ENCODE data around the gene STX8.
"Not testable (repeated sequence)": the region's sequence is repeated elsewhere in the genome, so short reads cannot be mapped to it uniquely, and the experiment has no call there.

Gene STX8

DNA sequence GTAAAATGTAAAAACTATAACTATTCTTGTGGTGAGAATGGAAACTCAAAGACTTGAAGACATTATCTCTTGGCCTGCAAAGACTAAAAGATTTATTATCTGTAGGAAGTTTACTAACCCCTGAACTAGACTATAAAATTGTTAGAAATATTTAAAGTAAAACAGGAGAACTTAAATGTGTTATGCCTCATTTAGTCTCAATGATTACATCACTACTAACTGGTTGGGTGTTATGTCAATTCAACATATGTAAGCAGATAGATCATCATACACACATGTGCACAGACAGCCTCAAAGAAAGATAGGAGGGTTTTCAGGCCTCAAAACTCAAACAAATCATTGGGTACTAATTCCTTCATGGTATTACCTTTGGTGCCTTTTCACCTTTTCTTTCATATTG is 7.6 kb downstream of the STX8 start:
- ATAC-seq (ENCODE audit: insufficient read depth, low read depth) (no peak), DNase-seq (no peak)
- Histone ChIP-seq H3K27me3 (ENCODE audit: insufficient read depth, low read length, poor library complexity) (no peaks in the 10 kb centered on the region), H3K4me1 (ENCODE audit: insufficient read depth, low read length) (peaks cover 20% of the 10 kb centered on the region), H3K79me2 (ENCODE audit: insufficient read depth, low read length) (no peaks in the 10 kb centered on the region), H4K20me1 (ENCODE audit: insufficient read depth, low read length) (0 out of 2 replicates have a peak, but pooled peaks cover 3% of the 10 kb centered on the region), H3K36me3 (ENCODE audit: insufficient read depth, low read length) (peaks cover 16% of the 10 kb centered on the region; the same call in 1 of the 2 replicates), H3K27ac (ENCODE audit: low read length) (no peak overlapping the region), H3K4me3 (ENCODE audit: low read depth in 1 of 2, low read length in 2 of 2) (no peak overlapping the region), H3K9ac (ENCODE audit: low read depth, low read length) (no peak overlapping the region), H2AFZ (ENCODE audit: low read depth, low read length) (no peak overlapping the region), H3K9me3 (ENCODE audit: insufficient read depth, low read length, severe bottlenecking) (no peaks in the 10 kb centered on the region), H3K4me2 (ENCODE audit: insufficient read depth, low read length) (no peak overlapping the region)
- TF ChIP-seq, protein P1, sequence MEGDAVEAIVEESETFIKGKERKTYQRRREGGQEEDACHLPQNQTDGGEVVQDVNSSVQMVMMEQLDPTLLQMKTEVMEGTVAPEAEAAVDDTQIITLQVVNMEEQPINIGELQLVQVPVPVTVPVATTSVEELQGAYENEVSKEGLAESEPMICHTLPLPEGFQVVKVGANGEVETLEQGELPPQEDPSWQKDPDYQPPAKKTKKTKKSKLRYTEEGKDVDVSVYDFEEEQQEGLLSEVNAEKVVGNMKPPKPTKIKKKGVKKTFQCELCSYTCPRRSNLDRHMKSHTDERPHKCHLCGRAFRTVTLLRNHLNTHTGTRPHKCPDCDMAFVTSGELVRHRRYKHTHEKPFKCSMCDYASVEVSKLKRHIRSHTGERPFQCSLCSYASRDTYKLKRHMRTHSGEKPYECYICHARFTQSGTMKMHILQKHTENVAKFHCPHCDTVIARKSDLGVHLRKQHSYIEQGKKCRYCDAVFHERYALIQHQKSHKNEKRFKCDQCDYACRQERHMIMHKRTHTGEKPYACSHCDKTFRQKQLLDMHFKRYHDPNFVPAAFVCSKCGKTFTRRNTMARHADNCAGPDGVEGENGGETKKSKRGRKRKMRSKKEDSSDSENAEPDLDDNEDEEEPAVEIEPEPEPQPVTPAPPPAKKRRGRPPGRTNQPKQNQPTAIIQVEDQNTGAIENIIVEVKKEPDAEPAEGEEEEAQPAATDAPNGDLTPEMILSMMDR (IDR thresholded peaks at IDR 0.05; ENCODE audit: borderline replicate concordance, extremely low read depth, low read length, poor library complexity, severe bottlenecking): no peak
- TF ChIP-seq EZH2 (IDR thresholded peaks at IDR 0.05; ENCODE audit: borderline replicate concordance, low read depth, low read length, severe bottlenecking): no peak

DNA sequence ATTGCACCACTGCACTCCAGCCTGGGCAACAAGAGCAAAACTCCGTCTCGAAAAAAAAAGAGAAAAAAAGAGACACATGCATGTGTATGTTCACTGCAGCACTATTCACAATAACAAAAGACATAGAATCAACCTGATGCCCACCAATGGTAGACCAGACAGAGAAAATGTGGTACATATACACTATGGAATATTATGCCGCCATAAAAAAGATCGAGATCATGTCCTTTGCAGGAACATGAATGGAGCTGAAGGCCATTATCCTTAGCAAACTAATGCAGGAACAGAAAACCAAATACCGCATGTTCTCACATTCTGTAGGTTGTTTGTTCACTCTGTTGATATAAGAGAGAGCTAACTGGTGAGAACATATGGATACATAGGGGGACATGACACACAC is 8.9 kb downstream of the STX8 start:
- not testable (repeated sequence) for DNase-seq; H3K4me3 ChIP-seq (ENCODE audit: low read depth in 1 of 2, low read length in 2 of 2); H3K9me3 ChIP-seq (ENCODE audit: insufficient read depth, low read length, severe bottlenecking); H3K79me2 ChIP-seq (ENCODE audit: insufficient read depth, low read length); ATAC-seq (ENCODE audit: insufficient read depth, low read depth); H3K9ac ChIP-seq (ENCODE audit: low read depth, low read length); H3K27me3 ChIP-seq (ENCODE audit: insufficient read depth, low read length, poor library complexity); H2AFZ ChIP-seq (ENCODE audit: low read depth, low read length); H3K27ac ChIP-seq (ENCODE audit: low read length); H4K20me1 ChIP-seq (ENCODE audit: insufficient read depth, low read length)
- peaks cover 20% of the 10 kb centered on the region for H3K4me1 ChIP-seq (ENCODE audit: insufficient read depth, low read length)
- 0 out of 2 replicates have a peak overlapping the region, but pooled peaks have one; percentile 50 for H3K4me2 ChIP-seq (ENCODE audit: insufficient read depth, low read length)
- peaks cover 16% of the 10 kb centered on the region; the same call in 1 of the 2 replicates for H3K36me3 ChIP-seq (ENCODE audit: insufficient read depth, low read length)

DNA sequence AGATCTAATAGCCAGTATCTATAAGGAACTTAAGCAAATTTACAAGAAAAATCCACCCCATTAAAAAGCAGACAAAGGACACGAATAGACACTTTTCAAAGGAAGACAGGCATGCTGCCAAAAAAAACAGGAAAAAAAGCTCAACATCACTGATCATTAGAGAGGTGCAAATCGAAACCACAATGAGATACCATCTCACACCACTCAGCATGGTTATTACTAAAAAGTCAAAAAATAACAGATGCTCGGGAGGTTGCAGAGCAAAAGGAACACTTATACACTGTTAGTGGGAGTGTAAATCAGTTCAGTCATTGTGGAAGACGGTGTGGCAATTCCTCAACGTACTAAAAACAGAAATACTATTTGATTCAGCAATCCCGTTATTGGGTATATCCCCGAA is 9.6 kb downstream of the STX8 start:
- Histone ChIP-seq H4K20me1 (ENCODE audit: insufficient read depth, low read length) (0 out of 2 replicates have a peak, but pooled peaks cover 3% of the 10 kb centered on the region), H3K9me3 (ENCODE audit: insufficient read depth, low read length, severe bottlenecking) (no peaks in the 10 kb centered on the region), H3K4me2 (ENCODE audit: insufficient read depth, low read length) (peak overlapping the region; percentile 50; the same call in 1 of the 2 replicates), H3K27me3 (ENCODE audit: insufficient read depth, low read length, poor library complexity) (no peaks in the 10 kb centered on the region), H3K27ac (ENCODE audit: low read length) (peak overlapping the region; percentile 17; the same call in 1 of the 2 replicates), H3K79me2 (ENCODE audit: insufficient read depth, low read length) (no peaks in the 10 kb centered on the region), H3K4me1 (ENCODE audit: insufficient read depth, low read length) (peaks cover 20% of the 10 kb centered on the region), H3K4me3 (ENCODE audit: low read depth in 1 of 2, low read length in 2 of 2) (no peak overlapping the region), H3K36me3 (ENCODE audit: insufficient read depth, low read length) (peaks cover 16% of the 10 kb centered on the region; the same call in 1 of the 2 replicates), H3K9ac (ENCODE audit: low read depth, low read length) (no peak overlapping the region), H2AFZ (ENCODE audit: low read depth, low read length) (no peak overlapping the region)
- ATAC-seq (ENCODE audit: insufficient read depth, low read depth) (peak; percentile 74), DNase-seq (peak; percentile 23)
- no peak for TF ChIP-seq EZH2 (IDR thresholded peaks at IDR 0.05; ENCODE audit: borderline replicate concordance, low read depth, low read length, severe bottlenecking)
- TF ChIP-seq, protein P1 (IDR thresholded peaks at IDR 0.05; ENCODE audit: borderline replicate concordance, extremely low read depth, low read length, poor library complexity, severe bottlenecking): no peak

DNA sequence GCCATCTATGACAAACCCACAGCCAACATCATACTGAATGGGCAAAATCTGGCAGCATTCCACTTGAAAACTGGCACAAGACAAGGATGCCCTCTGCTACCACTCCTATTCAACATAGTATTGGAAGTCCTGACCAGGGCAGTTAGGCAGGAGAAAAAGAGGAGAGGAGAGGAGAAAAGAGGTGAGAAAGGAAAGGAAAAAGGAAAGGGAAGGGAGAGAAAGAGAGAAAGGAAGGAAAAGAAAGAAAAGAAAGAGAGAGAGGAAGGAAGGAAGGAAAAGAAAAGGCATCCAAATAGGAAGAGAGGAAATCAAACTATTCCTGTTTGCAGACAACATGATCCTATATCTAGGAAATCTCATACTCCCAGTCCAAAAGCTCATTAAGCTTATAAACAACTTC is 11.5 kb downstream of the STX8 start:
- Histone ChIP-seq H2AFZ (ENCODE audit: low read depth, low read length) (no peak overlapping the region), H3K36me3 (ENCODE audit: insufficient read depth, low read length) (peaks cover 11% of the 10 kb centered on the region; the same call in 1 of the 2 replicates), H3K4me2 (ENCODE audit: insufficient read depth, low read length) (no peak overlapping the region), H3K27ac (ENCODE audit: low read length) (no peak overlapping the region), H3K9me3 (ENCODE audit: insufficient read depth, low read length, severe bottlenecking) (no peaks in the 10 kb centered on the region), H3K4me1 (ENCODE audit: insufficient read depth, low read length) (peaks cover 20% of the 10 kb centered on the region), H3K79me2 (ENCODE audit: insufficient read depth, low read length) (no peaks in the 10 kb centered on the region), H3K4me3 (ENCODE audit: low read depth in 1 of 2, low read length in 2 of 2) (no peak overlapping the region), H3K27me3 (ENCODE audit: insufficient read depth, low read length, poor library complexity) (no peaks in the 10 kb centered on the region), H4K20me1 (ENCODE audit: insufficient read depth, low read length) (no peaks in the 10 kb centered on the region), H3K9ac (ENCODE audit: low read depth, low read length) (no peak overlapping the region)
- ATAC-seq (ENCODE audit: insufficient read depth, low read depth) (no peak), DNase-seq (no peak)
- TF ChIP-seq, protein P1 (IDR thresholded peaks at IDR 0.05; ENCODE audit: borderline replicate concordance, extremely low read depth, low read length, poor library complexity, severe bottlenecking): no peak
- no peak for TF ChIP-seq EZH2 (IDR thresholded peaks at IDR 0.05; ENCODE audit: borderline replicate concordance, low read depth, low read length, severe bottlenecking)

Measured in DND-41 (cell line).